HepG2 (cell line): Measurements from ENCODE around the gene AGAP1. TPM values are rescaled to one million over a fixed set of nuclear protein-coding genes. Genes with fewer than 3 reads are reported as not detected.

Source experiments
- ATAC-seq: fragments of 200-7000 bp; cut with Tn5 transposase; 3 replicates; pipeline ENCODE4 v1.9.1; 2020; ENCODE audit warnings: mild to moderate bottlenecking, moderate library complexity
- BruUV-seq: library from RNA; stranded (reverse); fragments of 400-500 nt; replicated peaks from 2 replicates; lab custom pipeline; 2021; lab: Mats Ljungman, UMichigan
- CTCF ChIA-PET: fragments of 300-600 bp; formaldehyde crosslinking; extraction: SDS; loops from one replicate; lab custom pipeline; 2021; ENCODE audit warnings: low total read pairs, inconsistent platforms, low intra/inter-chr PET ratio; lab: Yijun Ruan, JAX
- POLR2A ChIA-PET: fragments of 350-600 bp; sonication (Branson Sonifier 250); formaldehyde crosslinking; loops from one replicate; lab custom pipeline; 2020; ENCODE audit warnings: antibody characterized with exemption, inconsistent platforms; lab: Yijun Ruan, JAX
- DNase-seq: peaks from one replicate; pipeline ENCODE4 v3.0.0-alpha.2; 2015; ENCODE audit warnings: low spot score
- FAIRE-seq: peaks from 3 replicates; lab custom pipeline; 2011; peaks lifted over from hg19 to GRCh38; lab: Jason Lieb, UNC
- H2AFZ ChIP-seq: one replicate; pipeline ENCODE4 v1.6.1; 2011; ENCODE audit warnings: low read length, inconsistent platforms
- H3K27ac ChIP-seq: fragments of 300-600 bp; 3 replicates; pipeline ENCODE4 v1.8.0; 2011; ENCODE audit warnings: mixed run types, mild to moderate bottlenecking, mixed read lengths, low read length, inconsistent platforms; ENCODE audit not compliant: insufficient read depth; ENCODE audit errors: extremely low read length
- H3K27me3 ChIP-seq, 2 experiments: fragments of 200-600 bp in 1 of 2; 2 replicates in 1 of 2; 3 replicates in 1 of 2; pipeline versions ENCODE4 v1.6.0 to v1.8.0; 2011; ENCODE audit warnings: low read length in 2 of 2, mild to moderate bottlenecking in 2 of 2, moderate library complexity in 2 of 2, inconsistent platforms in 1 of 2; ENCODE audit not compliant: insufficient read depth in 2 of 2, control insufficient read depth in 1 of 2
- H3K36me3 ChIP-seq, 2 experiments: fragments of 200-600 bp in 1 of 2; replicated peaks in 1 of 2; 2 replicates in 1 of 2; 3 replicates in 1 of 2; pipeline versions ENCODE4 v1.5.1 to v1.8.0; 2011; ENCODE audit warnings: low read length in 2 of 2, inconsistent platforms in 1 of 2; ENCODE audit not compliant: insufficient read depth in 2 of 2, control insufficient read depth in 1 of 2
- H3K4me1 ChIP-seq: 2 replicates; pipeline ENCODE4 v1.5.1; 2012; ENCODE audit warnings: low read length, inconsistent platforms; ENCODE audit not compliant: insufficient read depth
- H3K4me2 ChIP-seq: 2 replicates; pipeline ENCODE4 v1.6.0; 2011; ENCODE audit warnings: low read depth, low read length, inconsistent platforms
- H3K4me3 ChIP-seq, 3 experiments: fragments of 200-600 bp in 1 of 3; sonication (generic), shearing (Covaris generic) in 1 of 3; replicated peaks in 1 of 3; 2 replicates each; pipeline ENCODE4 v1.5.1; 2011 to 2016; ENCODE audit warnings: low read length in 3 of 3, inconsistent platforms in 2 of 3, low read depth in 2 of 3, mild to moderate bottlenecking in 2 of 3, control low read depth in 1 of 3, mixed read lengths in 1 of 3; ENCODE audit not compliant: insufficient read depth in 1 of 3
- H3K79me2 ChIP-seq: one replicate; pipeline ENCODE4 v1.6.1; 2011; ENCODE audit warnings: low read length, inconsistent platforms; ENCODE audit not compliant: insufficient read depth
- H3K9ac ChIP-seq: 2 replicates; pipeline ENCODE4 v1.6.0; 2011; ENCODE audit warnings: mild to moderate bottlenecking, low read depth, low read length, inconsistent platforms; ENCODE audit not compliant: insufficient read depth
- H3K9me3 ChIP-seq: 2 replicates; pipeline ENCODE4 v1.5.1; 2012; ENCODE audit warnings: mild to moderate bottlenecking, low read length
- H4K20me1 ChIP-seq: 2 replicates; pipeline ENCODE4 v1.6.0; 2011; ENCODE audit warnings: inconsistent platforms, mild to moderate bottlenecking, low read length, moderate library complexity; ENCODE audit not compliant: insufficient read depth
- GATAD1 ChIP-seq: IDR thresholded peaks from 2 replicates; pipeline ENCODE4 v1.6.1; 2016; ENCODE audit warnings: missing genetic modification reagents, missing compliant biosample characterization
- MAFF ChIP-seq: IDR thresholded peaks from 2 replicates; pipeline ENCODE4 v1.6.1; 2011; ENCODE audit warnings: low read depth, low read length, improper control_type of control experiment
- PAWR ChIP-seq: sonication (generic); formaldehyde crosslinking; IDR thresholded peaks from 2 replicates; pipeline ENCODE4 v1.4.0; 2020; ENCODE audit warnings: missing genetic modification reagents, mild to moderate bottlenecking, borderline replicate concordance
- RFX5 ChIP-seq: IDR thresholded peaks from 2 replicates; pipeline ENCODE4 v1.6.1; 2011; ENCODE audit warnings: low read depth, low read length, improper control_type of control experiment
- ZBTB43 ChIP-seq: sonication (generic); formaldehyde crosslinking; conservative IDR thresholded peaks from 2 replicates; pipeline ENCODE4 v1.4.0; 2020; ENCODE audit warnings: missing genetic modification reagents
- ZFY ChIP-seq: sonication (generic); formaldehyde crosslinking; IDR thresholded peaks from 2 replicates; pipeline ENCODE4 v1.4.0; 2020; ENCODE audit warnings: missing genetic modification reagents
- ZKSCAN1 ChIP-seq: fragments of 150-350 bp; IDR thresholded peaks from 2 replicates; pipeline ENCODE4 v1.6.1; 2014; ENCODE audit warnings: low read length
- ZNF567 ChIP-seq: sonication (generic); formaldehyde crosslinking; IDR thresholded peaks from 2 replicates; pipeline ENCODE4 v1.8.1; 2023; ENCODE audit warnings: mild to moderate bottlenecking, missing genetic modification reagents, borderline replicate concordance
- ZNF672 ChIP-seq: sonication (generic); formaldehyde crosslinking; IDR thresholded peaks from 2 replicates; pipeline ENCODE4 v1.8.1; 2022; ENCODE audit warnings: missing genetic modification reagents
- ZNF691 ChIP-seq: sonication (generic); formaldehyde crosslinking; IDR thresholded peaks from 2 replicates; pipeline ENCODE4 v1.4.0; 2020; ENCODE audit warnings: missing genetic modification reagents, low read depth, mild to moderate bottlenecking, borderline replicate concordance
- ZNF709 ChIP-seq: sonication (generic); formaldehyde crosslinking; IDR thresholded peaks from 2 replicates; pipeline ENCODE4 v1.5.0; 2020; ENCODE audit warnings: mild to moderate bottlenecking, missing genetic modification reagents
- ZNF841 ChIP-seq: sonication (generic); formaldehyde crosslinking; IDR thresholded peaks from 2 replicates; pipeline ENCODE4 v1.8.1; 2023; ENCODE audit warnings: missing genetic modification reagents, borderline replicate concordance
- WGBS: methylation state at CpG from one replicate; pipeline ENCODE4 v1.1.6; 2017; ENCODE audit warnings: low lambda C conversion rate; 5-methylcytosine and 5-hydroxymethylcytosine counted together
- in situ Hi-C: cut with HindIII; loops from 2 replicates; pipeline ENCODE4 v1.10.0; 2017; ENCODE audit warnings: low pct_unique_long_range_greater_than_20kb; ENCODE audit not compliant: extremely low pct_ligation_motif_present
- intact Hi-C: fragments of 100-400 bp; cut with micrococcal nuclease; formaldehyde crosslinking; loops from one replicate; pipeline ENCODE4 v1.10.0; 2022; ENCODE audit not compliant: unreplicated experiment
- polyA plus RNA-seq, 8 experiments: library from polyadenylated mRNA; depleted of rRNA in 3 of 8; stranded (reverse) in 7 of 8; unstranded in 1 of 8; fragments of >200 nt; fragmentation: Illumina TruSeq in 4 of 8; extraction: Trizol in 4 of 8; gene quantifications; 2 replicates each; pipeline versions ENCODE4 v1.2.1 to v1.2.3, GENCODE V29; 2011 to 2016; ENCODE audit warnings: low read depth in 4 of 8, missing spikeins in 1 of 8, mixed read lengths in 1 of 8; ENCODE audit not compliant: insufficient read depth in 1 of 8
- total RNA-seq, 5 experiments: library from RNA; depleted of rRNA; stranded (reverse); fragments of >200 nt; fragmentation: Illumina TruSeq; extraction: Trizol; gene quantifications; 2 replicates each; pipeline ENCODE4 v1.2.3, GENCODE V29; 2016; ENCODE audit warnings: low read depth in 1 of 5

Gene AGAP1
- total and polyA plus RNA-seq, 2 of the 13 experiments (the other 11 are each of a cell fraction or from before 2014, with no cell fraction given) = 21.2 to 32.7 TPM

GRCh38 chr2:235627682-235628081 is 133.8 kb downstream of the AGAP1 start:
- in situ Hi-C loops = no loop called here
- no peak for FAIRE-seq

More at GRCh38 chr2:235627682-235628081, 133.8 kb downstream of the AGAP1 start:
- ATAC-seq = no peak
- BruUV-seq = no TSS peak
- Histone ChIP-seq H3K4me1 (no peaks in the 10 kb centered on the region), H4K20me1 (peaks cover 27% of the 10 kb centered on the region; the same call in 1 of the 2 replicates), H3K4me3 (no peak overlapping the region), H2AFZ (no peak overlapping the region), H3K9ac (no peak overlapping the region), H3K4me2 (no peak overlapping the region), H3K9me3 (no peaks in the 10 kb centered on the region), H3K79me2 (peaks cover 27% of the 10 kb centered on the region), H3K36me3 (no peaks in the 10 kb centered on the region; a peak in 1 of 5 replicates), H3K27me3 (no peaks in the 10 kb centered on the region), H3K27ac (no peak overlapping the region)
- CTCF ChIA-PET = no interaction called here
- DNase-seq = no peak
- TF ChIP-seq ZNF672 (no peak), ZBTB43 (CRISPR knock-in tag) (no peak), ZNF691 (CRISPR knock-in tag) (no peak), ZKSCAN1 (no peak), MAFF (no peak), ZNF841 (CRISPR knock-in tag) (no peak), PAWR (CRISPR knock-in tag) (no peak), ZNF567 (CRISPR knock-in tag) (no peak), RFX5 (no peak), ZFY (CRISPR knock-in tag) (no peak), ZNF709 (CRISPR knock-in tag) (no peak), GATAD1 (no peak)
- intact Hi-C loops = no loop called here
- POLR2A ChIA-PET = no interaction called here
- 96% methylated on average over 4 of the region's 4 CpGs for whole genome bisulfite sequencing
